ENCODE data around the gene RAD51B.

RAD51B gene

DNA sequence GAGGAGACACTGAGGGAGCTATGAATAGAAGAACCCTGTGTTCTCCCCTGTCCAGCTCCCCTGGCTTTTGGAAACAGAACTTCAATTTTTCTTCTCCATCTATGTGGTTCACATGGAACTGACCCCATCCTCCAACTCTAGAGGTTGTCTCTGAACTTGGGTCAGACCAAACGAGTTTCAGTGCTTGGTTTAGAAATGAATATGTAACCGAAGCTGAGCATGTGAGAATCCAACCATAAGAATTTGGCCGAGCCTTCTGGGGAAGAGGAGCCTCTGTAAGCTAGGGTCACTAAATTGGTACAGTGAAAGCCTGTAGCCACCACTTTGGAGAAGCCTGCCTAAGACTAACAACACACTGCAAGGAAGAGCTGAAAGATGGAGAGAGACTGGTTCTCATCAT, 508.9 kb downstream of the RAD51B start:
- Histone ChIP-seq H3K27ac (no peak overlapping the region), H3K27me3 (replicated peaks) (no peaks in the 10 kb centered on the region), H3K36me3 (replicated peaks) (no peaks in the 10 kb centered on the region), H3K4me3 (ENCODE audit: low read depth, low read length) (no peak overlapping the region)
- DNase-seq, result no peak
- TF ChIP-seq, protein P1, sequence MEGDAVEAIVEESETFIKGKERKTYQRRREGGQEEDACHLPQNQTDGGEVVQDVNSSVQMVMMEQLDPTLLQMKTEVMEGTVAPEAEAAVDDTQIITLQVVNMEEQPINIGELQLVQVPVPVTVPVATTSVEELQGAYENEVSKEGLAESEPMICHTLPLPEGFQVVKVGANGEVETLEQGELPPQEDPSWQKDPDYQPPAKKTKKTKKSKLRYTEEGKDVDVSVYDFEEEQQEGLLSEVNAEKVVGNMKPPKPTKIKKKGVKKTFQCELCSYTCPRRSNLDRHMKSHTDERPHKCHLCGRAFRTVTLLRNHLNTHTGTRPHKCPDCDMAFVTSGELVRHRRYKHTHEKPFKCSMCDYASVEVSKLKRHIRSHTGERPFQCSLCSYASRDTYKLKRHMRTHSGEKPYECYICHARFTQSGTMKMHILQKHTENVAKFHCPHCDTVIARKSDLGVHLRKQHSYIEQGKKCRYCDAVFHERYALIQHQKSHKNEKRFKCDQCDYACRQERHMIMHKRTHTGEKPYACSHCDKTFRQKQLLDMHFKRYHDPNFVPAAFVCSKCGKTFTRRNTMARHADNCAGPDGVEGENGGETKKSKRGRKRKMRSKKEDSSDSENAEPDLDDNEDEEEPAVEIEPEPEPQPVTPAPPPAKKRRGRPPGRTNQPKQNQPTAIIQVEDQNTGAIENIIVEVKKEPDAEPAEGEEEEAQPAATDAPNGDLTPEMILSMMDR (IDR thresholded peaks at IDR 0.05; ENCODE audit: low read depth, low read length, missing control alignments), result no peak
- in situ Hi-C loops (cut with HindIII; ENCODE audit: low pct_ligation_motif_present, low sequenced_read_pairs), result no loop called here

DNA sequence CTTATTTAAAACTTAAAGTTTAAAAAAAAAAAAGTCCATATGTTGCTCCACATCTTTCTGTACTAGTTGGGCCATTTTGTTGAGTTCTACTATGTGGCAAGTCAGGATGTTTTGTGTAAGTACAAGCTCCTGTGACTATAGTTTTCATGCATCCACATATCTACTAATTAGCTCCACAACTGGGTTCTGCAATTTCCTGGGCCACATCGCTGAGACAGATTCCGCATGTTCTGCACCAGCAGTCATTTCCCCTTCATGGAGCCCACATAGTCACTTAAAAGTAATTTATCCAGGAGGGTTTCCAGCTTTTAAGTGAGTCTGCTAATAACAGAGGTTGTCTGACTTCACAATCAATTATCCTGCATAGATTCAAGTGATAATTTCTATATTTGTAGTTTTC, 511.8 kb downstream of the RAD51B start:
- Histone ChIP-seq H3K27ac (no peak overlapping the region), H3K27me3 (replicated peaks) (no peaks in the 10 kb centered on the region), H3K36me3 (replicated peaks) (no peaks in the 10 kb centered on the region), H3K4me3 (ENCODE audit: low read depth, low read length) (no peak overlapping the region)
- DNase-seq, result no peak
- TF ChIP-seq, protein P1 (IDR thresholded peaks at IDR 0.05; ENCODE audit: low read depth, low read length, missing control alignments), result no peak
- in situ Hi-C loops (cut with HindIII; ENCODE audit: low pct_ligation_motif_present, low sequenced_read_pairs), result no loop called here

DNA sequence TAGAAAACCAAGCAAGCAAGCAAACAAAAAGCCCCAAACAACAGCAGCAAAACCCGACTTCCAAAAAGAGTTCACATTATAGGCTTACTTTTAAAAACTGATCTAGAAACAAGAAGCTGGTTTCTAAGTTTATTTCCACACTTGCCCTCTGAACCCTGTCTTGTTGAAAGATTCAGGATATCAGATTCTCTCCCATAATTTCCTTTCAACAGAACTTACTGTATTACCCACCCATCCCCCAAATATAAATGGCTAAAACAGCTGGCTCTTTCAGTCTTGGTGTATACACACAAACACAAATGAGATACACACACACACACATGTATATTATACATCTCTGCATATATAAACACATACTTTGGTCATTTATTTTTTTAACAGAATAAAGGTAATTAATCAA, 512.4 kb downstream of the RAD51B start:
- H3K36me3 ChIP-seq (replicated peaks), result no peaks in the 10 kb centered on the region
- H3K27me3 ChIP-seq (replicated peaks), result no peaks in the 10 kb centered on the region
- H3K27ac ChIP-seq, result no peak overlapping the region
- no peak for DNase-seq
- in situ Hi-C loops (cut with HindIII; ENCODE audit: low pct_ligation_motif_present, low sequenced_read_pairs), result no loop called here
- H3K4me3 ChIP-seq (ENCODE audit: low read depth, low read length), result no peak overlapping the region
- TF ChIP-seq, protein P1 (IDR thresholded peaks at IDR 0.05; ENCODE audit: low read depth, low read length, missing control alignments), result no peak

GRCh38 chr14:68333262-68333661, 513.7 kb downstream of the RAD51B start:
- in situ Hi-C loops (cut with HindIII; ENCODE audit: low pct_ligation_motif_present, low sequenced_read_pairs), result no loop called here
- Histone ChIP-seq H3K4me3 (ENCODE audit: low read depth, low read length) (no peak overlapping the region), H3K27me3 (replicated peaks) (no peaks in the 10 kb centered on the region), H3K36me3 (replicated peaks) (no peaks in the 10 kb centered on the region), H3K27ac (no peak overlapping the region)
- TF ChIP-seq, protein P1 (IDR thresholded peaks at IDR 0.05; ENCODE audit: low read depth, low read length, missing control alignments), result no peak
- no peak for DNase-seq

DNA sequence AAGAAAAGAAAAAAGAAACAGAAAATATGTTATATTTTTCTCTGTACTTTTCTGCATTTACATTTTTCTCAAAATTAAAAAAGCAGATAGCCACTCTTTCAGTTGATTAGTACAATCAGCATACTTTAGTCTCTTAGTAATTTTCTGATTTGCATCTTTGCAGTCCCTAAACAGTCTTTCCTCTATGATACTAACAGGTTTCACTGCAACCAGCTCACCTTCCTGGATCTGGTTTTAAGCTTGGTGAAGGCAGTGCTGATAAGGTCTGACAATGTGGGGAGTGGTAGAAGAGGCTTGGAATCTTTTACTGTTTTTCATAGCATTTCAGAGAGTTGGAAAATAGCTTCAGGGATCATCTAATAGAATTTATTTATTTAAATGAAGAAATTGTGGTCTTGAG, 515.7 kb downstream of the RAD51B start:
- H3K4me3 ChIP-seq (ENCODE audit: low read depth, low read length), result no peak overlapping the region
- no peaks in the 10 kb centered on the region for H3K27me3 ChIP-seq (replicated peaks)
- H3K36me3 ChIP-seq (replicated peaks), result no peaks in the 10 kb centered on the region
- TF ChIP-seq, protein P1 (IDR thresholded peaks at IDR 0.05; ENCODE audit: low read depth, low read length, missing control alignments), result no peak
- no peak for DNase-seq
- in situ Hi-C loops (cut with HindIII; ENCODE audit: low pct_ligation_motif_present, low sequenced_read_pairs), result no loop called here
- H3K27ac ChIP-seq, result no peak overlapping the region

DNA sequence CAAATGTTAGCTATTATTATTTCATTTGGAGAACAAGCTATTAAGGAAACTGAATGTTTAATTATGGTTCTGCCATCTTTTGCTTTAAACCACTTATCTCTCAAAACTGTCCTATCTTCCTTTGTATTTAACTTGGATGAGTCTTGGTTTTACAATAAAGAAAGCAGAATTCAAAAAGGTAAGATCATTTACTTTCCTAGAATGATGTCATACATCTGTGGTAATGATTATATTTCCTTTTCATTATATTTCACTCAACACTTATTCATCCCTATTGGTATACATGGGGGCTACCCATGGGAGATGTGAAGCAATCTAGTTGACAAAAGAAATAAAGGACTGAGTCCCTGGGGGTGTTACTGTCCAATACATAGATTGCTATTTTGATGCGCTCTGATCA, 516.6 kb downstream of the RAD51B start:
- in situ Hi-C loops (cut with HindIII; ENCODE audit: low pct_ligation_motif_present, low sequenced_read_pairs), result no loop called here
- DNase-seq, result no peak
- H3K27me3 ChIP-seq (replicated peaks), result no peaks in the 10 kb centered on the region
- H3K27ac ChIP-seq, result no peak overlapping the region
- H3K36me3 ChIP-seq (replicated peaks), result no peaks in the 10 kb centered on the region
- TF ChIP-seq, protein P1 (IDR thresholded peaks at IDR 0.05; ENCODE audit: low read depth, low read length, missing control alignments), result no peak
- H3K4me3 ChIP-seq (ENCODE audit: low read depth, low read length), result no peak overlapping the region
